GM19351 (cell line): ENCODE results near the gene ZNRF2.

Experiments used
- ATAC-seq: cut with Tn5 transposase; IDR thresholded peaks from one replicate; pipeline ENCODE4 v1.9.1; 2021; ENCODE audit warnings: mild to moderate bottlenecking, moderate library complexity; ENCODE audit not compliant: unreplicated experiment

Gene ZNRF2

DNA sequence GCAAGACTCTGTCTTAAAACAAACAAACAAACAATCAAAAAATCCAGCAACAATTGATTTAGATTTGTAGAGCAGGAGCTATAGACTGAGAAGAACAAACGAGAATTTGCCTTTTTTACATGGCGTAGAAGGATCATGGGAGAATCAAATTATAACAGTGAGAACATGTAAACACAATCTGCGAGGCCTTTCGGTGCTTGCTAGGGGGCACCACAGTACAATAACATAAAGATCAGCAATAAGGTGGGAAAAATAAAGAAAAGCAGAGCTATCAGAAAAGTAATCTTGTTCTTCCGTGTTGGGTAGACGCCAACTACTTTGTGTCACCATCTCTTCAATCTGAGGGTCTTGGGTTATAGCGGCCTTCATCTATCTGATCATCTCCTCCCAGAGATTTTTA is 112.0 kb downstream of the ZNRF2 start:
- ATAC-seq = no peak

DNA sequence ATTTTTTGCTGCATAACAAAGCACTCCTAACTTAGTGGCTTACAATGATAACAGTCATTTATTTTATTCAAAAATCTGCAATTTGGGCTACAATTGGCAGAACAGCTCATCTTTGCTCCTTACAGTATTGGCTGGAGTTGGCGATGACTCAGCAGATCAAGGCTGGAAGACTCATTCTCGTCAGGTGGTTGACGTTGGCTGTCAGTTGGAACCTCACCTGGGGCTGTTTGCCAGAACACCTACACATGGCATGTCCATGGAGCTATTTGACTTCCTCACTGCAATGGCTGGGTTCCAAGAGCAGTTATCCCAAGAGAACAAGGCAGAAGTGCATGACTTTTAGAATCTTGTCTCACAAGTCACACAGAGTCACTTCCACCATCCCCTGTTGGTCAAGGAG is 119.1 kb downstream of the ZNRF2 start:
- ATAC-seq = no peak

- ATAC-seq = no peak
Measured at GRCh38 chr7:30405179-30405578, 120.8 kb downstream of the ZNRF2 start.

- no peak for ATAC-seq
Measured at GRCh38 chr7:30406664-30407425, 122.4 kb downstream of the ZNRF2 start.

DNA sequence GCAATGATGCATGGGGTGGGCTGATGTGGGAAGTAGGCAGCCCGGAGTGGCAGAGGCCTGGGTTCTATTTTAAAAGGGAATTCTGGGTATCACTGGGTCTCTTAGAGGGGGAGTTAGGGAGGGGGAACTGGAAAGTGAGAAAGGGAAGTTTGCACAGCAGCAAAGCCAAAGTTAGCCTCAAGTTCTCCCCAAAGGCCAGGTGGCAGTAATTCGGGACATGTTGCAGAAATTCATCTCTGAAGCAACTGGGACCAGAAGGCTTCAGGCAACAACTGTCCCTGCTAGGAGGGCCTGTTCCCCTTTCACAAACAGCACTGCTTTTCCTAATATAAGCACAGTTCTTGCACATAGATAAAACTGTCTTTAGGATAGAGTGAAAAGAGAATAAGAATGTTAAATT is 126.8 kb downstream of the ZNRF2 start:
- ATAC-seq = no peak

- ATAC-seq = no peak
Measured at GRCh38 chr7:30411897-30412296, 127.5 kb downstream of the ZNRF2 start.

GRCh38 chr7:30412782-30413504 is 128.5 kb downstream of the ZNRF2 start:
- no peak for ATAC-seq

- no peak for ATAC-seq
Measured at GRCh38 chr7:30413864-30414263, 129.5 kb downstream of the ZNRF2 start.
